Breast epithelium (tissue), 4 donors: Measurements from ENCODE around the gene APBA1. TPM values are rescaled to one million over a fixed set of nuclear protein-coding genes. Genes with fewer than 3 reads are reported as not detected.

Source experiments
- DNase-seq, 2 donors: peaks; one replicate each; pipeline ENCODE4 v3.0.0-alpha.2; 2019; ENCODE audit warnings: low spot score in 2 of 2
- H3K27ac ChIP-seq, 2 donors: fragments of 200-600 bp; sonication (generic) in 1 of 2; one replicate each; pipeline ENCODE4 v1.5.1; 2016 to 2019; ENCODE audit warnings: mild to moderate bottlenecking in 1 of 2
- H3K27me3 ChIP-seq, 2 donors: fragments of 200-600 bp; sonication (generic) in 1 of 2; one replicate each; pipeline versions ENCODE4 v1.5.1 to v1.6.0; 2017 to 2019; ENCODE audit warnings: control low read depth in 1 of 2, mild to moderate bottlenecking in 1 of 2
- H3K36me3 ChIP-seq: fragments of 200-600 bp; one replicate; pipeline ENCODE4 v1.5.1; 2019
- H3K4me1 ChIP-seq, 2 donors: fragments of 200-600 bp; sonication (generic); one replicate each; pipeline ENCODE4 v1.5.1; 2016 to 2019; ENCODE audit warnings: control low read depth in 1 of 2
- H3K4me3 ChIP-seq, 3 donors: fragments of 200-600 bp; sonication (generic); 1 replicate in 2 of 3; 2 replicates in 1 of 3; pipeline ENCODE4 v1.5.1; 2016 to 2019; ENCODE audit warnings: mild to moderate bottlenecking in 3 of 3, moderate library complexity in 2 of 3
- H3K9me3 ChIP-seq, 2 donors: fragments of 200-600 bp; sonication (generic) in 1 of 2; one replicate each; pipeline ENCODE4 v1.5.1; 2016 to 2019; ENCODE audit warnings: control low read depth in 1 of 2
- POLR2A ChIP-seq: fragments of 450-650 bp; IDR thresholded peaks from one replicate; pipeline ENCODE4 v1.6.1; 2016; ENCODE audit warnings: antibody characterized with exemption, mild to moderate bottlenecking, moderate library complexity
- POLR2AphosphoS5 ChIP-seq, 3 donors: sonication (generic); formaldehyde crosslinking; IDR thresholded peaks; one replicate each; pipeline ENCODE4 v1.6.1; 2017; ENCODE audit warnings: antibody characterized with exemption in 3 of 3
- intact Hi-C: fragments of 100-400 bp; cut with DNase I; formaldehyde crosslinking; loops from one replicate; pipeline ENCODE4 v1.15.1; 2023; ENCODE audit warnings: low total_unique reads
- total RNA-seq, 3 donors: library from RNA; depleted of rRNA; stranded (reverse); fragments of >200 nt; gene quantifications; one replicate each; pipeline ENCODE4 v1.1.0, GENCODE V29; 2016
- TF ChIP-seq, protein P1 (sequence below), 3 donors: fragments of 450-650 bp; IDR thresholded peaks; one replicate each; pipeline ENCODE4 v1.5.1; 2016 to 2017; ENCODE audit warnings: antibody characterized with exemption in 3 of 3, mild to moderate bottlenecking in 3 of 3, moderate library complexity in 3 of 3

APBA1 gene
- total RNA-seq, 3 donors from 2014 or later: 6.9 to 8.0 (median 7.8) TPM

DNA sequence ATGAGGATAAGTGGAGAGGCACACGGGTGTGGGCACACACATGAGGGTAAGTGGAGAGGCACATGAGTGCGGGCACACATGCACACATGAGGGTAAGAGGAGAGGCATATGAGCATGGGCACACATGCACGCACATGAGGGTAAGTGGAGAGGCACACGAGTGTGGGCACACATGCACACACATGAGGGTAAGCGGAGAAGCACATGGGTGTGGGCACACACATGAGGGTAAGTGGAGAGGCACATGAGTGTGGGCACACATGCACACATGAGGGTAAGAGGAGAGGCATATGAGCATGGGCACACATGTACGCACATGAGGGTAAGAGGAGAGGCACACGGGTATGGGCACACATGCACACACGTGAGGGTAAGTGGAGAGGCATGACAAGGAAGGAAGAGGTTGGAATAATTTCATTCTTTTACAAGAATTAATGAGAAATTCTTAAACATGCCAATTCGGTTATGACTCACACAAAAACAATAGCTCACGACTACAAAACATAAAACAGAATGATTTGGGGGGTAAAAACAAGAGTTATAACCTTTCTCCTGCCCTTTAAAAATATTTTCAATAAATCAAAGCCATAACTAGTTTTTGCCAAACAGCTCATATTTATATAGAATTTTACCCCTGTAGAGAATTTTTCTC is 67.5 kb downstream of the APBA1 start:
- Histone ChIP-seq H3K27ac (no peak overlapping the region), H3K9me3 (no peaks in the 10 kb centered on the region), H3K36me3 (no peaks in the 10 kb centered on the region), H3K4me3 (no peak overlapping the region), H3K4me1 (no peaks in the 10 kb centered on the region), H3K27me3 (no peaks in the 10 kb centered on the region)
- intact Hi-C loops: no loop called here
- no peak for DNase-seq
- TF ChIP-seq, protein P1, sequence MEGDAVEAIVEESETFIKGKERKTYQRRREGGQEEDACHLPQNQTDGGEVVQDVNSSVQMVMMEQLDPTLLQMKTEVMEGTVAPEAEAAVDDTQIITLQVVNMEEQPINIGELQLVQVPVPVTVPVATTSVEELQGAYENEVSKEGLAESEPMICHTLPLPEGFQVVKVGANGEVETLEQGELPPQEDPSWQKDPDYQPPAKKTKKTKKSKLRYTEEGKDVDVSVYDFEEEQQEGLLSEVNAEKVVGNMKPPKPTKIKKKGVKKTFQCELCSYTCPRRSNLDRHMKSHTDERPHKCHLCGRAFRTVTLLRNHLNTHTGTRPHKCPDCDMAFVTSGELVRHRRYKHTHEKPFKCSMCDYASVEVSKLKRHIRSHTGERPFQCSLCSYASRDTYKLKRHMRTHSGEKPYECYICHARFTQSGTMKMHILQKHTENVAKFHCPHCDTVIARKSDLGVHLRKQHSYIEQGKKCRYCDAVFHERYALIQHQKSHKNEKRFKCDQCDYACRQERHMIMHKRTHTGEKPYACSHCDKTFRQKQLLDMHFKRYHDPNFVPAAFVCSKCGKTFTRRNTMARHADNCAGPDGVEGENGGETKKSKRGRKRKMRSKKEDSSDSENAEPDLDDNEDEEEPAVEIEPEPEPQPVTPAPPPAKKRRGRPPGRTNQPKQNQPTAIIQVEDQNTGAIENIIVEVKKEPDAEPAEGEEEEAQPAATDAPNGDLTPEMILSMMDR (IDR thresholded peaks at IDR 0.05): no peak
- no peak for TF ChIP-seq POLR2A
- TF ChIP-seq POLR2AphosphoS5 (IDR thresholded peaks at IDR 0.05): no peak

DNA sequence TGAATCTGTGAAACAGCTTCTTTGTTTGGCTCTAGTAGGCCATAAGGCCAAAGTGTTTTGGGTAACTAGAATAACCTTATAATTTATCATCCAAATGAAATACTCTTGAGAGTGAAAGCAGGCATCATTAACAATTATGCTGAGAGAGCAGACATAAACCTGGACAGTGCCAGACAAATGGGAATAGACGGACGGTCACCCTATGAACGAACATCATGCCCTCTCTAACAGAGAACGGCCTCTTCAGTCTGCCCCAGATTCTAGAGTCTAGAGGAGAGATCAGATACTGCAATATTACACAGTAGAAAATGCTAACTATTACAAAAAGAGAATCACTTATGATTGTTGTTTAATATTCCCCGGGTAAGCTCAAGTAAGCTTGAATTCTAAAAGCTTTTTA is 68.5 kb downstream of the APBA1 start:
- TF ChIP-seq POLR2A: no peak
- TF ChIP-seq POLR2AphosphoS5 (IDR thresholded peaks at IDR 0.05): no peak
- TF ChIP-seq, protein P1 (IDR thresholded peaks at IDR 0.05): no peak
- intact Hi-C loops: no loop called here
- no peaks in the 10 kb centered on the region for H3K36me3 ChIP-seq

DNA sequence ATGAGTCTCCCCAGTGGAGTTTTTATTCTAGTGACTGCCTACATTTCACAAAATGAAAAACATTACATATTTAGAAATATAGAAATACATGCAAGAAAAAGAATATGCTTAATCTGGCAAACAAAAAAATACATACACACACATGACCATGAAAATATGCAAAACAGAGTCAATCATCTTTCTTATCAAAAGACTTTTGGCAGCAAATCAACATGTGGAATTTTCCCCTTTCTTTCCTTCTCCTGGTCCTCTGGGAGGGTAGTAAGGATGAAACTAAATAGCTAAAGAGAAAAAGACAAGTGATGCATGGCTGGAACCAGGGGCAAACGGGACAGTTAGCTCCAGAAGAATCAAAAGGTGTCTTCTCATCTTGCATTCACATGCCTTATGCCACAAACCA is 69.4 kb downstream of the APBA1 start:
- DNase-seq: no peak
- Histone ChIP-seq H3K9me3 (no peaks in the 10 kb centered on the region), H3K27ac (no peak overlapping the region), H3K4me3 (no peak overlapping the region), H3K36me3 (no peaks in the 10 kb centered on the region), H3K27me3 (no peaks in the 10 kb centered on the region), H3K4me1 (no peaks in the 10 kb centered on the region)
- intact Hi-C loops: no loop called here
- TF ChIP-seq POLR2A (no peak), POLR2AphosphoS5 (IDR thresholded peaks at IDR 0.05) (no peak)
- TF ChIP-seq, protein P1 (IDR thresholded peaks at IDR 0.05): no peak

More for the DNA sequence above, 68.5 kb downstream of the APBA1 start:
- Histone ChIP-seq H3K27ac (no peak overlapping the region), H3K9me3 (no peaks in the 10 kb centered on the region), H3K4me1 (no peaks in the 10 kb centered on the region), H3K27me3 (no peaks in the 10 kb centered on the region), H3K4me3 (no peak overlapping the region)
- no peak for DNase-seq

DNA sequence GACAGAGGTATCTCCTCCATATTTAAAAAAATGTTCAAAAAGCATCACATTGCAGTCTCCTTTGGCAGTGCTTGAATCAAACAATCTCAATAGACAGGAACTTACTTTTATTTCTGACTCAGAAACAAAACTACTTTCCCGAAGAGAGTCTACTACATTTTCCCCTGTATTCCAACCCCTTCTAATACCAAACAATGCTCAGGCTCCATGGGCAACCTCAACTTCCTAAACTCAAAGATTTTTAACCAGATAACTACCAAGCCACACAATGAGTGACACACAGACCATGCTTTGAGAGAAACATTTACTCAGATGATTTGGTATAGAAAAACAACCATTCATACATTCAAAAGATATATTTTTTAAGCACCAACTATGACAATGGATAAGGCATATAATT is 70.5 kb downstream of the APBA1 start:
- no peak overlapping the region for H3K27ac ChIP-seq
- no peak for DNase-seq
- no peaks in the 10 kb centered on the region for H3K4me1 ChIP-seq
- no peaks in the 10 kb centered on the region for H3K9me3 ChIP-seq
- no peaks in the 10 kb centered on the region for H3K36me3 ChIP-seq
- no peak overlapping the region for H3K4me3 ChIP-seq
- no peaks in the 10 kb centered on the region for H3K27me3 ChIP-seq
- intact Hi-C loops: no loop called here
- TF ChIP-seq, protein P1 (IDR thresholded peaks at IDR 0.05): no peak
- TF ChIP-seq POLR2AphosphoS5 (IDR thresholded peaks at IDR 0.05): no peak
- no peak for TF ChIP-seq POLR2A

DNA sequence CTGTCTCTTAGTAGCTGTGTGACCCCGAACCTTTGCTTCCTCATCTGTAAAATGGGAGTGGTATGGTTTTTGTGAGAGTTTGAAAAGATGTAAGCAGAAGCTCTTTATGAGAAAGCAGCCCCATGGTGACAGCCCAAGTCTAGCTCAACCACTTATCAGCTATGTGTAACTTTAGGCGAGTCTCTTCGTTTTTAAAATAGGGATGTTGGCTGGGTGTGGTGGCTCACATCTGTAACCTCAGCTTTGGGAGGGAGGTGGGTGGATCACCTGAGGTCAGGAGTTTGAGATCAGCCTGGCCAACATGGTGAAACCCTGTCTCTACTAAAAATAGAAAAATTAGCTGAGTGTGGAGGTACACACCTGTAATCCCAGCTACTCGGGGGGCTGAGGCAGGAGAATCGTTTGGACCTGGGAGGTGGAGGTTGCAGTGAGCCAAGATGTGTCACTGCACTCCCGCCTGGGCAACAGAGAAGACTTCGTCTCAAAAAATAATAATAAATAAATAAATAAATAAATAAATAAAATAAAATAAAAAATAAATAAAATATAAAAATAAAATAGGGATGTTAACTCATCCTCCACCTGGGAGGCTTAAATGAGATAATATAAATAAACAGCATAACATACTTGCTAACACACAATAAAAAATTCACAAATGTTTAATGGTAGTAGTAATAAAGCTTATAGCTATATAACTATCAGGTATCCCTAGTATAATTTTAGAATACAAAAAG is 71.7 kb downstream of the APBA1 start:
- no peaks in the 10 kb centered on the region for H3K9me3 ChIP-seq
- no peaks in the 10 kb centered on the region for H3K4me1 ChIP-seq
- intact Hi-C loops: no loop called here
- no peak for DNase-seq
- H3K27ac ChIP-seq: no peak overlapping the region
- no peaks in the 10 kb centered on the region for H3K36me3 ChIP-seq
- no peak overlapping the region for H3K4me3 ChIP-seq
- no peaks in the 10 kb centered on the region for H3K27me3 ChIP-seq
- TF ChIP-seq POLR2AphosphoS5 (IDR thresholded peaks at IDR 0.05): no peak
- TF ChIP-seq, protein P1 (IDR thresholded peaks at IDR 0.05): no peak
- no peak for TF ChIP-seq POLR2A
